SU-DHL-6 (cell line): Measurements from ENCODE around the gene SEPTIN10.

ENCODE experiments used
- EZH2phosphoT487 ChIP-seq: fragments of 200-600 bp; sonication (generic), shearing (Covaris generic); conservative IDR thresholded peaks from 2 replicates; pipeline ENCODE4 v1.6.1; 2018; ENCODE audit warnings: mild to moderate bottlenecking, antibody characterized with exemption, low read length, moderate library complexity, mixed read lengths
- TF ChIP-seq, protein P1 (sequence below): fragments of 200-600 bp; sonication (generic); IDR thresholded peaks from one replicate; pipeline ENCODE4 v1.5.1; 2017; ENCODE audit warnings: antibody characterized with exemption, mild to moderate bottlenecking, low read length, moderate library complexity; ENCODE audit not compliant: insufficient read depth, poor library complexity, severe bottlenecking

DNA sequence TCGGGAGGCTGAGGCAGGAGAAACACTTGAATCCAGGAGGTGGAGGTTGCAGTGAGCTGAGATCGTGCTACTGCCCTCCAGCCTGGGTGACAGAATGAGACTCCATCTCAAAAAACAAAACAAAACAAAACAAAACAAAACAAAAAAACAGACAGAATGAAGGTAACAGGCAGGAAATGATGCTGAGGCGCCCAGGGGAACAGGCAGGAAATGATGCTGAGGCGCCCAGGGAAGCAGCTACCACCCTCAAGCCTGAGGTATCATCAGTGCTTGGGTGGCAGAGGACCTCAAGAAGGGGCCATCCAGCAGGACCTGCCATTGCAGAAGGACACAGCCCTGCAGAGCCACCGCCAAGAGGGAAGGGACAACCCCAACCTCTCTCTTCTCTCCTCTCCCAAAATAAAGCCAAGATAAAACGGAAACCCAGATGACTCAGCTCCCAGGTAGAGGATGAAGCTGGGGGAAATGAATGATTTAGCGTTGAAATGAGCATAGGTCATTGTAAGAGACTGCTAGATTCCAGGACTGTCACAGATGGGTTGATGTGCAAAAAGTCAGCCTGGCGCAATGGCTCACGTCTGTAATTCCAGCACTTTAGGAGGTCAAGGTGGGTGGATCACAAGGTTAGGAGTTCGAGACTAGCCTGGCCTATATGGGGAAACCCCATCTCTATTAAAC is 19.7 kb upstream of the SEPTIN10 start:
- TF ChIP-seq, protein P1, sequence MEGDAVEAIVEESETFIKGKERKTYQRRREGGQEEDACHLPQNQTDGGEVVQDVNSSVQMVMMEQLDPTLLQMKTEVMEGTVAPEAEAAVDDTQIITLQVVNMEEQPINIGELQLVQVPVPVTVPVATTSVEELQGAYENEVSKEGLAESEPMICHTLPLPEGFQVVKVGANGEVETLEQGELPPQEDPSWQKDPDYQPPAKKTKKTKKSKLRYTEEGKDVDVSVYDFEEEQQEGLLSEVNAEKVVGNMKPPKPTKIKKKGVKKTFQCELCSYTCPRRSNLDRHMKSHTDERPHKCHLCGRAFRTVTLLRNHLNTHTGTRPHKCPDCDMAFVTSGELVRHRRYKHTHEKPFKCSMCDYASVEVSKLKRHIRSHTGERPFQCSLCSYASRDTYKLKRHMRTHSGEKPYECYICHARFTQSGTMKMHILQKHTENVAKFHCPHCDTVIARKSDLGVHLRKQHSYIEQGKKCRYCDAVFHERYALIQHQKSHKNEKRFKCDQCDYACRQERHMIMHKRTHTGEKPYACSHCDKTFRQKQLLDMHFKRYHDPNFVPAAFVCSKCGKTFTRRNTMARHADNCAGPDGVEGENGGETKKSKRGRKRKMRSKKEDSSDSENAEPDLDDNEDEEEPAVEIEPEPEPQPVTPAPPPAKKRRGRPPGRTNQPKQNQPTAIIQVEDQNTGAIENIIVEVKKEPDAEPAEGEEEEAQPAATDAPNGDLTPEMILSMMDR: no peak
- no peak for TF ChIP-seq EZH2phosphoT487
